GM18873 (cell line): ENCODE data around the gene PATL1.
A peak's percentile ranks its signal among the peaks of the same experiment; 100 is the strongest.
"Not testable (repeated sequence)": the region's sequence is repeated elsewhere in the genome, so short reads cannot be mapped to it uniquely, and the experiment has no call there.

Source experiments
- ATAC-seq: cut with Tn5 transposase; IDR thresholded peaks from one replicate; pipeline ENCODE4 v1.9.1; 2021; ENCODE audit warnings: mild to moderate bottlenecking, moderate library complexity, moderate number of reproducible peaks; ENCODE audit not compliant: unreplicated experiment, low FRiP score

The PATL1 gene, protein sequence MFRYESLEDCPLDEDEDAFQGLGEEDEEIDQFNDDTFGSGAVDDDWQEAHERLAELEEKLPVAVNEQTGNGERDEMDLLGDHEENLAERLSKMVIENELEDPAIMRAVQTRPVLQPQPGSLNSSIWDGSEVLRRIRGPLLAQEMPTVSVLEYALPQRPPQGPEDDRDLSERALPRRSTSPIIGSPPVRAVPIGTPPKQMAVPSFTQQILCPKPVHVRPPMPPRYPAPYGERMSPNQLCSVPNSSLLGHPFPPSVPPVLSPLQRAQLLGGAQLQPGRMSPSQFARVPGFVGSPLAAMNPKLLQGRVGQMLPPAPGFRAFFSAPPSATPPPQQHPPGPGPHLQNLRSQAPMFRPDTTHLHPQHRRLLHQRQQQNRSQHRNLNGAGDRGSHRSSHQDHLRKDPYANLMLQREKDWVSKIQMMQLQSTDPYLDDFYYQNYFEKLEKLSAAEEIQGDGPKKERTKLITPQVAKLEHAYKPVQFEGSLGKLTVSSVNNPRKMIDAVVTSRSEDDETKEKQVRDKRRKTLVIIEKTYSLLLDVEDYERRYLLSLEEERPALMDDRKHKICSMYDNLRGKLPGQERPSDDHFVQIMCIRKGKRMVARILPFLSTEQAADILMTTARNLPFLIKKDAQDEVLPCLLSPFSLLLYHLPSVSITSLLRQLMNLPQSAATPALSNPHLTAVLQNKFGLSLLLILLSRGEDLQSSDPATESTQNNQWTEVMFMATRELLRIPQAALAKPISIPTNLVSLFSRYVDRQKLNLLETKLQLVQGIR

DNA sequence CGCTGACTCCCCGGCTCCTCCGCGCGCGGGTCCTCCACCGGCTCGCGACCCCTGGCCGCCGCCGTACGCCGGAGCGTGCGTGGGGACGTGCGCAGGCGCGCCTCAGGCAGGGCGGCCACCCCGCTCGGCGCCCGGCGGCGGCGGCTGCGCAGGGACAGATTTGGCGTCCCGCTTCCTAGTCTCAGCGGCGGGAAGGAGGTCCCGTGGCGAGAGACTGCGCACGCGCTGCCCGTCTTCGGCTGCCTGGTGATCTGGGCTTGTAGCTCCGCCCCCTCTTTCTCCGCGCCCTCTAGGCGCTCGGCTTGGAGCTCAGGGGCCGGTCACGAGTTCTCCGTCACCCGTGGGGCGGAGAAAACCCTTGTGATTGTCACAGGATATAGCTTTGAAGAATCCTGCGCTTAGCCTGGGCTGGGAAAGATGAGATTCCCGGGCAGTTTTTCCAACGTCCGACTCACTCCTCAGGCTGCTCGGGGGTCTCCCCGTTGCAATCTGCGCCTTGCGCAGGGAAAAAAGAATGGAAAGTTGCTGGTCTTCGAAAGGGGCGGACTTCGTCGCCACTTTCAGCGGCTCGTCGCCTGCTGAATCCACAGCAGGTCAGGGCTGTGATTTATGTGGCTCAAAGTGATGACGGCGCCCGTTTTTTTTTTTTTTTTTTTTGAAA lies at the start of gene PATL1:
Gene PATL1, minus strand, starts transcription at position 88 of the 661 bp plus-strand sequence. CDS start 142 bp downstream, outside the sequence.
- peak; percentile 95 for ATAC-seq

DNA sequence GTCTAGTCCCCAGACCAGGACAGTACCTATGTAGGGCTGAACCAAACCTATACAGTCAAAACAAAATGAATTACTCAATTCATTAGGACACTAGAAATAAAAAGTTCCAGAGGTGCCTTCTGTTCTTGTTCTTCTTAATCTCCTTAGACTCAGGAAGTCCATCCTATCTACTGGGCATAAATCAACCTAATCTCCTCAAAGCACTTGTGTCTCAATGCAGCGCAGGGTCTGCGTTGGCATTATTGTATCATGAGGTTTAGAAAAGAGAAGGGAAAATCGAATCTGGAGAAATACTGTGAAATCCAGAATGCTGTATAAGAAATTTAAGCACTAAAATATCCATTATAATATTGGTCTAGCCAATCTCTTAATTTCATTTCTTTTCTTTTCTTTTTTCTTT lies 47.2 kb upstream of the PATL1 start:
- ATAC-seq: no peak

DNA sequence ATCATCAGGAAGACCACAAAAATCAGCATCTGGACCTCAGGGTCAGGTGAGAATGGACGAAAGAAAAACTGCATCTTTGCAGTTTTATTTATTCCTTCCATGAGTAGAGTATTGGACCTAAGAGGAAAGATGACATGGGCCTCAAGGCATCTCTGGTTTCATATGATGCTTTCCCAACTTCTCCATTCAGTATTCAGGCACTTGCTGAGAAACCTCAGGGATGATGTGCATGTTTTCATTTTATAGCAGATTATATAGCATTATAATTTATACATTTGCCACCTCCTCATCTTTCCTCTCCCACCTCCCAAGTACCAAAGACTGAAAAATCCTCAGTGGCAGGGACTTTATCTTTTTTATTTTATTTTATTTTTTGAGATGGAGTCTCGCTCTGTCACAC lies 44.9 kb upstream of the PATL1 start, which contains the start of gene OR10V1:
Gene OR10V1, minus strand, starts transcription at position 101 of the 400 bp plus-strand sequence. Its CDS starts 0 bp downstream, at position 101.
- no peak for ATAC-seq

DNA sequence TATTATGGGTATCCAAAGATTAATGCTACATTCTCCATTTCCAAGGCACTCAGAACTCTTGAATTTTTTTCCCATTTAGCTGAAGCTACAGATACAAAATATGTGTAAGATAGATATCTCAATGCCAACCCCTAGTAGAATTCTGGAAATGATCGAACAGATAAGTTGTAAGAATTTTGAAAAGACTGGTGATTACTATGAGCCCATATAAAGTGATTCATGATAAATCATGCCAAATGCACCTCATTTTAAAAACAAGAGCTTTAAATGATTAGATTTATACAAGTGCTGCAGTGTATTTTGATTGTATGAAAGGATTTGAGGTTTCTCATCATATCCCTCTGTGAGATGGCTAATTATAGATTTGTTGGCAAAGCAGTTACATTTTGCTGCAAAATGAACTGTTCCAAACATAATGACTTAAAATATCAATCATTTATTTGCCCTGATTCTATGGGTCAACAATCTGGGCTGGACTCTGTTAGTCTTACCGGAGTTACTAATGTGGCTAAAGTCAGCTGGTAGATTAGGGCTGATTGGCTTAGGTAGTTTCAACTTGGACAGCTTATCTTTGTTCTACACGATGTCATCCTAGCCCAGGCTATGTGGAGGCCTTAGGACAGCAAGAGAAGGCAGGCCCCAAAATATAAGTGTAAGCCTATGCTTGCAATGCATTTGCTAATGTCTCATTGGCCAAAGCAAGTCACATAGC lies 41.5 kb upstream of the PATL1 start:
- no peak for ATAC-seq

DNA sequence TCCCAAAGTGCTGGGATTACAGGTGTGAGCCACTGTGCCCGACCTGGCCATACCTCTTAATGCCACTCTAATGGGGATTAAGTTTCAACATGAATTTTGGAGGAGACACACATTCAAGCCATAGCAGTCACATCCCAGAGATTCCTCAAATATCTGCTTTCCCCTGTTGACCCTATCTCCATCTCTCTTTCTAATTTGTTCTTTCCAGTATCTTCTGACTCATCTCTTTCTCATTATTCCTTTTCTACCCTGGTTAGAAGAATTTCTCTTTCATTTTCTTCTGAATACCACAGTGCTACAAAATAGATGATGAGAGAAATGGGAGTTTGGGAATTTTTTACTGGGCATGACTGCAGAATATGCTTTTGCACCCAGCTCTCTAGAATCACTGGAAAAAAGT lies 39.7 kb upstream of the PATL1 start:
- no peak for ATAC-seq

DNA sequence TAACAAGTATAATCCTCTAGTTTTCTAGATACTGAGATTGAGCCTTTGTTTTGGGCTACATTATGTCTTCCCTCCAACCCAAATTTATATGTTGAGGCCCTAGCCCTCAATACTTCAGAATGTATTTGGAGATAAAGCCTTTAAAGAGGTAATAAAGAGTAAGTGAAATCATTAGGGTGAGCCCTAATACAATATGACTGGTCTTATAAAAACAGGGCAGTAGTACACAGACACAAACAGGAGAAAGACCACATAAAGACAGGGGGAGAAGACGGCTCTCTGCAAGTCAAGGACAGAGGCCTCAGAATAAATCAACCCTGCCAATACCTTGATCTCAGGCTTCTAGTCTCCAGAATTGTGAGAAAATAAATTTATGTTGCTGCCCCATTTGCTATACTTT lies 38.5 kb upstream of the PATL1 start:
- no peak for ATAC-seq

DNA sequence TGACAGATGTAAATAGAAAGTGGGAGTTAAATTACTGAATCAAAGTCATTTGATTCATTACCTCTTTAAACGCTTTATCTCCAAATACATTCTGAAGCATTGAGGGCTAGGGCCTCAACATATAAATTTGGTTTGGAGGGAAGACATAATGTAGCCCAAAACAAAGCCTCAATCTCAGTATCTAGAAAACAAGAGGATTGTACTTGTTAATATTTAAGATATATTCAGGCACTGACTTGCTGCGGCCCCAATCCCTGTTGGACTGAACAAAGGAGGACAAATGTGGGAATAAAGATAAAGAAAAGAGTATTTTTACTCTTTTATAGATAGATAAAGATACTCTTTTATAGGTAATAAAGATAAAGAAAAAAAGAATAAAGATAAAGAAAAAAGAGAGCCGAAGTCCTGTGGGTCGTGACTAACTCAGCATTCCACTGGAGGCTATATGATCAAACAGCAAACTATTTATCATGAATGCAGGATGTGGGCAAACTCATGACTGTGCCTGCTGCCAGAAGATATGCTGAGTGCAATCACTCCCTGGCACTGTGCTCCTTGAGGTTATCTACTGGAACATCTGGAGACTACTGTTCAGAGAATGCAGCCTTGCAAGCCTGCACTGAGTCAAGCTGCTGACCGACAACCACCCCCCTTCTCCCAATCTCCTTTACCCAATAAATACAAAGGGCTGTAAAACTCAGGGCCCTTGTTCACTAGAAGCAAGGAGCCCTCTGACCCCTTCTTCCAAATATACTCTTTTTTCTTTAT lies 37.9 kb upstream of the PATL1 start:
- no peak for ATAC-seq

DNA sequence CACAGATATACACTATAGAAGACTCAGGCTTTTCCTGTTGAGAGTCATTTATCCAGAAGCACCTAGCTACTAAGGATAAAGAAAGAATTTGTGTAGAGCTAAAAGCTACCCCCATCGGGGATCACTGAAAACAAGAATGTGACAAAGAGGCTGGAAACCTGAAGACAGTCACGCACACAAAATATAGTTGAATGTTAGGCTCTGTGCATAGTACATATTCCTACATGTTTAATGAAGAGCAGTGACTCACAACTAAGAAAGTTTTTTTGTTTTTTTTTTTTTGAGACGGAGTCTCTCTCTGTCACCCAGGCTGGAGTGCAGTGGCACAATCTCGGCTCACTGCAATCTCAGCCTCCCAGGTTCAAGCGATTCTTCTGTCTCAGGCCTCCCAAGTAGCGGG lies 36.5 kb upstream of the PATL1 start:
- no peak for ATAC-seq

DNA sequence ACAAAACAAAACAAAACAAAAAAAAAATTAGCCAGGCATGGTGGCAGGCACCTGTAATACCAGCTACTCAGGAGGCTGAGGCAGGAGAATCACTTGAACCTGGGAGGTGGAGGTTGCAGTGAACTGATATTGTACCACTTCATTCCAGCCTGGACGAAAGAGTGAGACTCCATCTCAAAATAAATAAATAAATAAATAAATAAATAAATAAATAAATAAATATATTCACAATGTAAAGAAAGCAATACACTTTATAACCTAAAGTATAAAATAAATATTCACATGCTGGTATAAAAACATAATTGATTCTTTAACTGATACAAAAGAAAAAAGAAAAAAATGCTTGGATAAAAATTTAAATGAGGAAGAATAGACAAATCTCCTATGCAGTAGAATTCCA lies 34.7 kb upstream of the PATL1 start:
- ATAC-seq: not testable (repeated sequence)

DNA sequence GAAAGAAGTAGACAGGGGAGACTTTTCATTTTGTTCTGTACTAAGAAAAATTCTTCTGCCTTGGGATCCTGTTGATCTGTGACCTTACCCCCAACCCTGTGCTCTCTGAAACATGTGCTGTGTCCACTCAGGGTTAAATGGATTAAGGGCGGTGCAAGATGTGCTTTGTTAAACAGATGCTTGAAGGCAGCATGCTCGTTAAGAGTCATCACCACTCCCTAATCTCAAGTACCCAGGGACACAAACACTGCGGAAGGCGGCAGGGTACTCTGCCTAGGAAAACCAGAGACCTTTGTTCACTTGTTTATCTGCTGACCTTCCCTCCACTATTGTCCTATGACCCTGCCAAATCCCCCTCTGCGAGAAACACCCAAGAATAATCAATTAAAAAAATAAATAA lies 31.3 kb upstream of the PATL1 start:
- not testable (repeated sequence) for ATAC-seq

DNA sequence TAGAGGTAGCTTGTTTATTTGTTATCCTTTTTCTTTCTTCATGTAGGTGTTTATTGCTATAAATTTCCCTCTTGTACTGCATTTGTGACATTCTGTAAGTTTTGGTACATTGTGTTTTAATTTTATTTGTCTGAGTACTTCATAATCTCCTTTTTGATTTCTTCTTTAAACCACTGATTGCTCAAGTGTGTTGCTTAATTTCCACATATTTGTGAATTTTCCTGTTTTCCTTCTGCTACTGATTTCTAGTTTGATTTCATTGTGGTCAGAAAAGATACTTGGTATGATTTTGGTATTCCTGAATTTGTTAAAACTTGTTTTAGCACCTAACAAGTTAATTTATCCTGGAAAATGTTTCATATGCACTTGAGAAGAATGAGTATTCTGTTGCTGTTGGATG lies 29.7 kb upstream of the PATL1 start:
- no peak for ATAC-seq

DNA sequence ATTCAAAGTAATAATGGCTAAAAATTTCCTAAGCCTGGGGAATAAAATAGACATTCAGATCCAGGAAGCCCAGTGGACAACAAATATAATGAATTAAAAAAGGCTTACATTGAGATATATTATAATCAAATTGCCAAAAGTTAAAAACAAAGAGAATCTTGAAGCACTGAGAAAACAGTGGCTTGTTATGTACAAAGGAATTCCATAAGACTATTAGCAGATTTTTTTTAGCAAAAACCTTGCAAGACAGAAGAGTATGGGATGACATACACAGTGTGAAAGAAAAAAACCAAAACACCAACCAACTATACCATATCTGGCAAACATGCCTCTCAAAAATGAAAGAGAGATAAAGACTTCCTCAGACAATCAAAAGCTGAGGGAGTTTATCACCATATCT lies 24.1 kb upstream of the PATL1 start:
- no peak for ATAC-seq

DNA sequence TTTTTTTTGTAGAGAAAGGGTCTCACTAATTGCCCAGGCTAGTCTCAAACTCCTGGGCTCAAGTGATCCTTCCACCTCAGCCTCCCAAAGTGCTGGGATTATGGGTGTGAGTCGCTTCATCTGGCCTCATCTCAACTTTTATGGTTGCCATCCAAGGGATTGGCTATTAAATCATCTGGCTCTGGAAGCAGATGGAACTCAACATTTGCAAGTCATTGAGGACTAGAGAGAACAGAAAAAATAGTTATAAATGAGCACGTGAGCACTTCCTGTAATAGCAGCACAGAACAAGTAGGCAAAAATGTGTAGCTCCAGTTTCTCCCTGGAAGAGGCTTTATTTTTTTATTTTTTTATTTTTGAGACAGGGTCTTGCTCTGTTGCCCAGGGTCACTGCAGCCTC lies 22.3 kb upstream of the PATL1 start:
- ATAC-seq: no peak

DNA sequence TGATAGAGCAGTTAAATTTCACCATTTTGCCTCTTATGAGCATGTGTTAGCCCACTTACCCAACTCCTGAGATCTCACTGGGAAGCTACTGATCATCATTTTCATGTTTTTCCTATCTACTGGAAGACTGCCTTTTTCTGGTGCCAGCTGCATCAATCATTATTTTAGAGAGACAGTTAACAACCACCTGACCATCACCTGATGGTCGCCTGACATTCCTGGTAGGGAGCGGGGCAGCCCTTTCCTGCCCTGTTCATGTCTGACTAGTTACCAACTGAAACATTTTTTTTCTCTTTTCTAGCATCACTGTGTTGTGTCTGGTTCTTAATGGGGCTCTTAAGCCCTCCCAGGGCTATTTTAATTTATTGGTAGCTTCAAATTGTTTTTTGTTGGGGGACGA lies 20.2 kb upstream of the PATL1 start:
- ATAC-seq: no peak

DNA sequence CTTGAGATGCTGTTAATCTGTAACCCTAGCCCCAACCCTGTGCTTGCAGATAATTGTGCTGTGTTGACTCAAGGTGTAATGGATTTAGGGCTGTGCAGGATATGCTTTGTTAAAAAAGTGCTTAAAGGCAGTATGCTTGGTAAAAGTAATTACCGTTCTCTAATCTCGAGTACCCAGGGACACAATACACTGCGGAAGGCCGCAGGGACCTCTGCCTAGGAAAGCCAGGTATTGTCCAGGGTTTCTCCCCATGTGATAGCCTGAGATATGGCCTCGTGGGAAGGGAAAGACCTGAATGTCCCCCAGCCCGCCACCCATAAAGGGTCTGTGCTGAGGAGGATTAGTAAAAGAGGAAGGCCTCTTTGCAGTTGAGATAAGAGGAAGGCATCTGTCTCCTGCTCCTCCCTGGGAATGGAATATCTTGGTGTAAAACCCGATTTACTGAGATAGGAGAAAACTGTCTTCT lies 12.5 kb upstream of the PATL1 start:
- not testable (repeated sequence) for ATAC-seq

DNA sequence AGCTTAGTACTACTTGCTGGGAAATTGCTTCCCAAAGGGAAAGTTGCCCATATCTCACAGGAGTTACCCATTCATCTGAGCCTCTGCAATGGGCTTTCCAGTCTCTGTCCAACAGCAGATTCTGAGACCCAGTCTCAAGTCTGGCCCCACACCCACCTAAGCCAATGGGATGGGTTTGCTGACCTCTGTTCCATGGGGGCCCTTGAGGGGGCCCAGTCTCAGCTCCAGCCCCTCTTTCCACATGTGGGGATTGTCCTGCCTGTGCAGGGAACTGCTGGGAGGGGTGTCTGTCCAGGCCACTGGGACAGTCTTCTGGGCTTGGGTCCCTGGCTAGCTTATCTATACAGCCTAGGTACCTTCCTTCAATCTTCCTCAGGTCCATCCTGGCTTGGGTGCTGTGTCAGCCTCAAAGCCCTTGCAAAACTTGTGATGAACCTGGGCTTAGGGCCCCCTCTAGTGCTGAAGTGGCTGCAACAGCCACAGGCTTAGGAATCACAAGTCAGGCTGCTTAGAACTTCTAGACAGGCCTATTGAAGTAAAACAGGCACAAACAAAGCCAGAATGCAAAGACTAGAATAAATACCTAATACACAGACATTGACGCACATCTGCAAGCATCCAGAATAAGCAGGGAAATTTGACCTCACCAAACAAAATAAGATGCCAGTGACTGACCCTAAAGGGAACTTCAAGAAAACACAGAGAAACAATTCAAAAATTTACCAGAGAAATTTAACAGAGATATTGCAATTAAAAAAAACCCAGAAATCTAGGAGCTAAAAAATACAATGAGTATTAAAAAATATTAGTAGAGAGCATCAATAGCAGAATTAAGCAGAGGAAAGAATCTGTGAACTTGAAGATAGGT lies 11.7 kb upstream of the PATL1 start:
- ATAC-seq: peak; percentile 76

DNA sequence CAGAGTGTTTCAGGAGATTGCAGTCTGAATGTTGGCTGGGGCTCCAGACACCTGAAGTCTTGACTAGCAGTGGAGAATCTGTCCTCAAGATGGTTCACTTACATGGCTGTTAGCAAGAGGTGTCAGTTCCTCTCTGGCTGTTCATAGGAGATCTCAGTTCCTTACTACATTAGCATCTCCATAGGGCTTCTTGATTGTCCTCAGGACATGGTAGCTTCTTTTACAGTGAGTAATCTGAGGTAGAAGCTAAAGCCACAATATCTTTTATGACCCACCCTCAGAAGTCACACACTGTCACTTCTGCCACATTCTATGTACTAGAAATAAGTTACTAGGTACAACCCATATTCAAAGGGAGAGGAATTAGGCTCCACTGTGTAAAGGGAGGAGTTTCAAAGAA lies 10.5 kb upstream of the PATL1 start:
- no peak for ATAC-seq

DNA sequence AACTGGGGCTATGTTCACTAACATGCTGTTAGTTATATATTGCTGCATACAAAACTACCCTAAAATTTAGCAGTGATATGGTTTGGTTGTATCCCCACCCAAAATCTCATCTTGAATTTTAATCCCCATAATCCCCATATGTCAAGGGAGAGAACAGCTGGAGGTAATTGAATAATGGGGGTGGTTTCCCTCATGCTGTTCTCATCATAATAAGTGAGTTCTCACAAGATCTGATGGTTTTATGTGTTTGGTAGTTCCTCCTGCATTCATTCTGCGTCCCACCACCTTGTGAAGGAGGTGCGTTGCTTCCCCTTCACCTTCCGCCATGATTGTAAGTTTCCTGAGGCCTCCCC lies 10.0 kb upstream of the PATL1 start:
- ATAC-seq: no peak
